GM18870 (cell line): ENCODE data around the gene PAOX.
A peak's percentile ranks its signal among the peaks of the same experiment; 100 is the strongest.

ENCODE experiments used
- ATAC-seq: cut with Tn5 transposase; IDR thresholded peaks from one replicate; pipeline ENCODE4 v1.9.1; 2021; ENCODE audit warnings: moderate library complexity; ENCODE audit not compliant: unreplicated experiment

Gene PAOX

GRCh38 chr10:133349577-133350011, 29.5 kb upstream of the PAOX start:
- no peak for ATAC-seq

- no peak for ATAC-seq
Observed at GRCh38 chr10:133350283-133350949, 28.6 kb upstream of the PAOX start.

DNA sequence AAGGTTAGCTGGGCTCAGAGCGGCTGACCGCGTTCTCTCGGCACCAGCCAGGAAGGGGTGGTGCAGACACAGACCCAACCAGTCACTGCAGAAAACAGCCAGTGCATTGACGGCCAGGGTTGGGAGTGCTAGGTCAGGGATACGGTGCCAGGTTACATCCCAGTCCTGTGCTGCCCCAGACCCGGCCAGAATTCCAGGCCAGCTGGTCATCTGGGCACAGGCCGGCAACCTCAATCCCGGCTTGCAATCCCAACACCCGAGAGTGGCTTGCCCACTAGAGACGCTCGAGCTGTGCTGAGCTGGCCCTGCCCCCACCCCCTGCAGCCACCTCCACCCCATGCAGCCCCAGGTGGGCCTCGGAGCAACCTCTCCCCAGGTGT, 28.1 kb upstream of the PAOX start:
- no peak for ATAC-seq

GRCh38 chr10:133351408-133352318, 27.4 kb upstream of the PAOX start:
- no peak for ATAC-seq

DNA sequence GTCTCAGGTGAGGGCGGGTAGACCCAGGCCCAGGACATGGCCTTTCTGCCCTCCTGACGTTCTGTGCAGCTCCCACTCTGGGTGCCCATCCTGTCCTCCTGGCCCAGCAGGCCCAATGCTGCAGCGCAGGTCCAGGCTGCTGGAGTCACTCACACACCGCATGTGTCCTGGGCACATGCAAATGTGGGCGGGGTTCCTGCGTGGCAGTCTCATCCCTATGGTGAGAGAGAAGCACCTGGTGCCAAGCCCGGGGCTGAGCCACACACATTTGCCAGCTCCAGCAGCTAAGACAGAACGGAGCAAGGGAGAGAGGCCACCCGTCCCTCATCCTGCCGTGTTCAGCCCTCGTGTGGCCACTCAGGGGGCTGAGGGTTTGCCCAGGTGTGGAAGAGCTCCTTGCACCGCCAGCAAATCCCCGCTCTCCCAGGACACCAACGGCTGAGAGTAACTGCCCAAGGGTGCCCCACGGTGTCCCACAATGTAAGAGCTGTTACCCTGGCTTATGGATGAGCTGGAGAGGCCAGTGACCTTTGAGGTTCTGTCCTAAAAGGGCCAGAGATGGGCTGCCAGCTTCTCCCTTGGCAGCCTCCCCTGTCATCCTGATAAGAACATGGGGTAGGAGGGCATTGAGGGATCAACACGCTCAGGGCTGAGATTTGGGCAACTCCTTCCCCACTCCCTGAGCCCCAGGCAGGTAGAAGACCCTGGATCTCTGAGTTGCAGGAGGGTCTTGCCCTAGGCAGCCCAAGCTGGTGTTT, 25.7 kb upstream of the PAOX start:
- ATAC-seq: no peak

DNA sequence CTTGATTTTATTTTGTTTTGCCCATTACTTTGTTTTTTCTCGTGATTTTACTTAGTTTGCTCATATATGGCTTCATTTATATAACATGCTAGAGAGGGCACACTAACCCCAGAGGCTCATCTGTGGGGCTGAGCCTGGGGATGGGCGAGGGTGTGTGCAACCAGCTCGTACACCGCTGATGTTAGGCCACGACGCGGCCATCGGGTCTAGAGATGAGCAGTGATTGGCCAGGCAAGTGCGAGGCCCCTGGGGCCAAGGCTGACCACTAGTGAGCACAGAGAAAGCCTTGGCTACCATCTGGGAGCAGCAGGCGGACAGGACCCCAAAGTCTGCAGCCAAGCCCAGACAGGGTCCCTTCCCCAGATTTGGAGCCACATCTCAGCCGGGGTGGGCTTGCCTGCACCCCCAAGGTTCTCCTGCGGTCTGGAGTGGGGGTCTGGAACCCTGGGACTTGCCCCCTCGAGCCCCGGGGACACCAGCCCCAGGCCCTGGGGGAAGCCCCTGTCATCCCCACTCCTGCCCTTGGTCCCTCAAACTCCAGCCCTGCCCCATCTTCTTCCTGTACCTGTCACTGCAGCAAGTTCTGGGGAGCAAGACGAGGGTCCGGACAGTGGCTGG, 25.0 kb upstream of the PAOX start:
- no peak for ATAC-seq

- ATAC-seq: no peak
Observed at GRCh38 chr10:133354672-133355240, 24.3 kb upstream of the PAOX start.

GRCh38 chr10:133355266-133355665, 23.8 kb upstream of the PAOX start:
- no peak for ATAC-seq

GRCh38 chr10:133355991-133356390, 23.1 kb upstream of the PAOX start:
- ATAC-seq: no peak

GRCh38 chr10:133356549-133357284, 22.3 kb upstream of the PAOX start:
- ATAC-seq: no peak

DNA sequence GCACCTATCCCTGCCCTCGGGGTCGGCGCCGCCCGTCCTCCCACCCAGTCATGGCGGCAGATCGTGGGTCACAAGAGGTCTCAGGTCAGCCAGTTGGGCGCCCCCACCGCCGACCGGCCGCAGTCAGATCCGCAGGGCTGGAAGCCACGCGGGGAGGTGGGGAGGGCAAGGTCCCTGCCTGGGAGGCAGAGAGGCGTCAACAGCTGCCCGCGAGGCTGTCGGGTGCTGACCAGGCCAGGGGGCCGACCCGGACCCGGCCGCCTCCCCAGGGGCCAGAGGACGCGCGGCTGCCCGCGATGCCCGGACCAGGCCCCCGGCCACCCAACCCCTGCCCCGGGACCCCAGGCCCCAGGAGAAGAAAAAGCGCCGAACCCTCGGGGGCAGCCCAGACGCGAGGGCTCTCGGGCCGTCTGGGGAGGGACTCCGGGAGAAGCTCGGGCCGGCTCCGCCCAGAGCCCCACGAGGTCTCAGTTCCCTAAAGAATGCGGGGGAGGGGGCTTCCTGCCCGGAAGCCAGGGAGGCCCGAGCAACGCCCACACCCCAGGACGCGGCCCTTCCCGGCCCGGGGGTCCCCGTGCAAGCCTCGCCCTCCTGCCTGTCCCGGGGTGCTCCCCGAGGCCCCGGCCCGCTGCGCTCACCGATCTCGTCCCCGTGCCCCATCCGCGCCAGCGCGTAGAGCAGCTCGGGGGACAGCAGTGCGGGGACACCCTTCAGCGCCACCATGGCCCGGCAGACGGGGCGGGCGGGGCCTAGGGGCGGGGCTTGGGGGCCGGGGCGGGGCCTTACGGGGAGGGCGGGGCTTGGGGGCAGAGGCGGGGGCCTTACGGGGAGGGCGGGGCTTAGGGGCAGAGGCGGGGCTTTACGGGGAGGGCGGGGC, 21.5 kb upstream of the PAOX start, which contains the start of gene FUOM:
TSS of gene FUOM (minus strand) at position 735 of the 877 bp plus-strand sequence. CDS start at position 723, 12 bp downstream.
- ATAC-seq: peak; percentile 51

DNA sequence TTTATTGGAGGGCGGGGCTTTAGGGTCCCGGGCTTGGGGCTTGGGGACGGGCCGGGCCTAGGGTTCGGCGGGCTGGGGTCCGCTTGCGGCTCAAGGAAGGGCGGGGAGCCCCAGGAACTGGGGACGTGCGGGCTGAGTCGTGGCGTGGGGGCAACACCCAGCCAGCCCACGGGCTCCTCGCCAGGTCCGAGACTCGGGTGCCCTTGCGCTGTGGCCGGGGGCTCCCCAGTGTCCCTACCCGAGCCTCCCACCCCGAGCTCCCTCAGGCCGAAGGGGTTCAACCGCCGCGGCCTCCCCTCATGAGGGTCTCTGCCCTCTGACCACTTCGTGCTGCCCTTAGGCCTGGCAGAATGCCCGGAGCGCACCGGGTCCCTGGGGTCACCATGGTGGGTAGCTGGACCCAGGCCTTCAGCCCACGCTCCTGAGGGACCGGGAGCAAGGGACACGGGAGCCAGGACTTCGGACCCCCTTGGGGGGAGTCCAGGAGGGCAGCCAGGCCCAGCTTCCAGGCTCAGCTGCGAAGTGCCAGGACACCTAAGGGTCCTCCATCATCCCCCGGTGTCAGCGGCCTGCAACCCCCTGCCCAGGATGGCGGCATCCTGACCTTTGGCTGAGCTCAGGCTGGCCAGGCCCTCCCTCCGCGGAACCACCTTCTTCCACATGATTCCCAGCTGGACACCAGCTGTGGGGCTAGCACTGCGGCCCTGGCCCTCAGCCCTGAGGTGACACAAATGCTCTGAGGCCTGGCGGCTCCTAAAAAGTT, 20.7 kb upstream of the PAOX start:
- ATAC-seq: no peak

- ATAC-seq: no peak
Observed at GRCh38 chr10:133358925-133359310, 20.1 kb upstream of the PAOX start.

- no peak for ATAC-seq
Observed at GRCh38 chr10:133359554-133359971, 19.5 kb upstream of the PAOX start.

DNA sequence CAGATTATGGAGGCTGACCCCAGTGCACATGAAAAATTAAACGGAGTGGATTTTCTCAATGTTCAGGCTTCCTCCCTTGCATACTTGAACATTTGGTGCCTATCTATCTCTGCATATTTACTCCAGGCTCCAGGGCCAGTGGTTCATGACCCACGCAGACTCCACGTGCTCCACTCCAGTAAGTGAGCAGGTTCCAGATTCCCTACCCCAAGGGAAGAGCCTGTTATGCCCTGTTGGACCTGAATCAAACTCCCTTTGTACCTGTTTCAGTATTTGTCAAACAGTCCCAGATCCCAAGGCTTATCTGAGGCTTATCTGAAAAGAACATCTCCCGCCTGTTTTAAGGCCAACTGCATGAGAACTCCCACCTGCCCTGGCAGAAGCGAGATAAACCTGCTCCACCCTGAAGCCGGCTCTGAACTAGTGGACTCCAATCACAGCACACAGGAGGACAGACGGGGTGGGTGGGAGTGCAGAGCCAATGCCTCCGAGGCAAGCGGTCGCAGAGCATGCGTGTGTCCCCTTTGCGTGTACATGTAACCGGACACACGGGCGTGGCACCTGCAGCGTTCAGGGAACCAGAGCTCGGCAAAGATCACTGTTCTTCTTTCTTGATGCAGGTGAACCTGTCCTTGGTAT, 19.0 kb upstream of the PAOX start:
- no peak for ATAC-seq

DNA sequence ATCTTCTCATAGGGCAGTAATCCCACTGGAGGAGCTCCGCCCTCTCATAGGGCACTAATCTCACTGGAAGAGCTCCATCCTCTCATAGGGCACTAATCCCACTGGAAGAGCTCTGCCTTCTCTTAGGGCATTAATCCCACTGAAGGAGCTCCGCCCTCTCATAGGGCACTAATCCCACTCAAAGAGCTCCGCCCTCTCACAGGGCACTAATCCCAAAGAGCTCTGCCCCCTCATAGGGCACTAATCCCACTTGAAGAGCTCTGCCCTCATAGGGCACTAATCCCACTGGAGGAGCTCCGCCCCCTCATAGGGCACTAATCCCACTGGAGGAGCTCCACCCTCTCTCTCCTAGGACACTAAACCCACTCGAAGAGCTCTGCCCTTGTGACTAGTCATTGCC, 17.8 kb upstream of the PAOX start:
- ATAC-seq: no peak

- no peak for ATAC-seq
Observed at GRCh38 chr10:133361773-133362441, 17.2 kb upstream of the PAOX start.
